ENCODE measurements around the gene SEMG1. TPM values are rescaled to one million over a fixed set of nuclear protein-coding genes. Genes with fewer than 3 reads are reported as not detected.

Gene SEMG1
- not detected in 2 replicates for total RNA-seq

DNA sequence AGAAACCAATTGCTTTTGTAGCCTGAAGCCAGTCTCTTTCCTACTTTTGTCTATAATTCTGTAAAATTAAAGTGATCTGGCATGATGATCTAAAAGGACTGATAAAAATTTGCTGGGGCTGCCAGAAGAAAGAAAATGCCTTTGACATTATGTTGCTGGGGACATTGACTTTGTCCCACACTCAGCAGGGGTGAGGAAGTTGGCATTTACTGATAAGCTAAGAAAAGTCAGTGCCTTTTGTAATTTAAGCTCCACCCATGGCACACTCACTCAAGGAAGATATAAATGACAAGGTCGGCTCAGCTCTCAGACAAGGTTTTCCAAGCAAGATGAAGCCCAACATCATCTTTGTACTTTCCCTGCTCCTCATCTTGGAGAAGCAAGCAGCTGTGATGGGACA lies at the start of gene SEMG1:
TSS of gene SEMG1 (plus strand) at position 309 of the 400 bp plus-strand sequence. CDS start at position 330, 21 bp downstream.
- peak; percentile 23 for FAIRE-seq
- no peak for DNase-seq (ENCODE audit: low read depth)
- Histone ChIP-seq H3K36me3 (ENCODE audit: control insufficient read depth, insufficient read depth, low read length) (no peaks in the 10 kb centered on the region), H3K27me3 (ENCODE audit: control insufficient read depth, insufficient read depth, low read length) (peaks cover 13% of the 10 kb centered on the region), H3K4me3 (ENCODE audit: low read depth, low read length) (no peak within 1 kb of the TSS)
- TF ChIP-seq, protein P1, sequence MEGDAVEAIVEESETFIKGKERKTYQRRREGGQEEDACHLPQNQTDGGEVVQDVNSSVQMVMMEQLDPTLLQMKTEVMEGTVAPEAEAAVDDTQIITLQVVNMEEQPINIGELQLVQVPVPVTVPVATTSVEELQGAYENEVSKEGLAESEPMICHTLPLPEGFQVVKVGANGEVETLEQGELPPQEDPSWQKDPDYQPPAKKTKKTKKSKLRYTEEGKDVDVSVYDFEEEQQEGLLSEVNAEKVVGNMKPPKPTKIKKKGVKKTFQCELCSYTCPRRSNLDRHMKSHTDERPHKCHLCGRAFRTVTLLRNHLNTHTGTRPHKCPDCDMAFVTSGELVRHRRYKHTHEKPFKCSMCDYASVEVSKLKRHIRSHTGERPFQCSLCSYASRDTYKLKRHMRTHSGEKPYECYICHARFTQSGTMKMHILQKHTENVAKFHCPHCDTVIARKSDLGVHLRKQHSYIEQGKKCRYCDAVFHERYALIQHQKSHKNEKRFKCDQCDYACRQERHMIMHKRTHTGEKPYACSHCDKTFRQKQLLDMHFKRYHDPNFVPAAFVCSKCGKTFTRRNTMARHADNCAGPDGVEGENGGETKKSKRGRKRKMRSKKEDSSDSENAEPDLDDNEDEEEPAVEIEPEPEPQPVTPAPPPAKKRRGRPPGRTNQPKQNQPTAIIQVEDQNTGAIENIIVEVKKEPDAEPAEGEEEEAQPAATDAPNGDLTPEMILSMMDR (IDR thresholded peaks at IDR 0.05; ENCODE audit: insufficient read depth, low read length, severe bottlenecking) = no peak

DNA sequence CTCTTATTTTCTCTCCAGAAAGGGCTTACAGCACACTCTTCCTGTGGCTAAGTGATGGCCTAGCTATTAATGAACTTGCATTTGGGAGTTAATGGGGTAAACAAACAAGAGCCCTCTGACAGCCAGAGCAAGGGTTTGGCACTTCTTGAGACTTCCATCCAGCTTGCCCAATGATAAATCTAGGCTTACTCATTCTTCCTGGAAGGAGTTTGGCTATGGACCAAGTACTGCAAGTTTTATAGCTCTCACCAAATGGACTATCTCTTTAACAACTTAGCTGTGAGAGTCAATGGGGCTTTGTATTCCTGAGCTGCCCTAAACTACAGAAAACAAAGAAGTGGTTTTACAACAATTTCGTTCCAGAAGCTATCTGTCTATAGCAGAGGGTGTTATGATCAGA lies 48.9 kb upstream of the SEMG1 start:
- Histone ChIP-seq H3K4me3 (ENCODE audit: low read depth, low read length) (no peak overlapping the region), H3K27me3 (ENCODE audit: control insufficient read depth, insufficient read depth, low read length) (peaks cover 10% of the 10 kb centered on the region), H3K36me3 (ENCODE audit: control insufficient read depth, insufficient read depth, low read length) (no peaks in the 10 kb centered on the region)
- TF ChIP-seq, protein P1 (IDR thresholded peaks at IDR 0.05; ENCODE audit: insufficient read depth, low read length, severe bottlenecking) = no peak
- DNase-seq (ENCODE audit: low read depth) (peak; percentile 83), FAIRE-seq (no peak)

DNA sequence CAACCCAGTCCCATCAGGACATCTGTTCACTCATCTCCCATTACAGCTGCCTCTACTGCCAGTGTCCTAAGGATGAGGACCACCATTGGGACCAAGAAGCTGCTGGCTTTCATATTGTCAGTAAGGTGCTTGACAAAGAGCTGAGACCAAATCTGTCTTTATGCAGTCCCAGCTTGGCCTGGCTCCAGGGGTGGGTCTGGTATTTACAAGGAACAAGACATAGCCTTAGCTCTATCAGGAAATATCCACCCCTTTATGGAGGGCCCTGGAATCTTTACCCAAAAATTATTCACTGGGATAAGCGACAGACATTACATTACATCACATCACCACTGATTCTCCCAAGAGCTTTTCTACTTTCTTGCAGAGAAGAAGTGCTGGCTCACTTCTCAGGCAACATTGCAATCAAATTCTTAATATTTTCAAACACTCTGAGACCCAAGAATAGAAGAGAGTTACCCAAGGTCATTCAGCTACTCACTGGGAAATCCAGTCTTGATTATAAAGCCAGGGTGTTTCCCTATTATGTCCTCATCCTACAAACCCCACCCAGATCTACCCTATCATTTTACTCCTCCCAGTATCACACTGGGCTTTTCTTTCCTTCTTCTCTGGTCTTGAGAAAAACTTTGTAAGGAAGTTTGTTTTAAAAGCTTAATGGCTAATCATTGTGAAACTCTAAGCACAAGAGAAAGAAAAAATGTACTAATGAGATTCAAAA lies 43.6 kb upstream of the SEMG1 start:
- no peaks in the 10 kb centered on the region for H3K36me3 ChIP-seq (ENCODE audit: control insufficient read depth, insufficient read depth, low read length)
- no peak for DNase-seq (ENCODE audit: low read depth)
- TF ChIP-seq, protein P1 (IDR thresholded peaks at IDR 0.05; ENCODE audit: insufficient read depth, low read length, severe bottlenecking) = no peak
- FAIRE-seq = no peak
- peaks cover 10% of the 10 kb centered on the region for H3K27me3 ChIP-seq (ENCODE audit: control insufficient read depth, insufficient read depth, low read length)
- no peak overlapping the region for H3K4me3 ChIP-seq (ENCODE audit: low read depth, low read length)

GRCh38 chr20:45164906-45165305 lies 41.9 kb upstream of the SEMG1 start:
- Histone ChIP-seq H3K4me3 (ENCODE audit: low read depth, low read length) (no peak overlapping the region), H3K27me3 (ENCODE audit: control insufficient read depth, insufficient read depth, low read length) (peaks cover 9% of the 10 kb centered on the region), H3K36me3 (ENCODE audit: control insufficient read depth, insufficient read depth, low read length) (no peaks in the 10 kb centered on the region)
- no peak for FAIRE-seq
- TF ChIP-seq, protein P1 (IDR thresholded peaks at IDR 0.05; ENCODE audit: insufficient read depth, low read length, severe bottlenecking) = no peak
- DNase-seq (ENCODE audit: low read depth) = no peak

- Histone ChIP-seq H3K27me3 (ENCODE audit: control insufficient read depth, insufficient read depth, low read length) (peaks cover 12% of the 10 kb centered on the region), H3K4me3 (ENCODE audit: low read depth, low read length) (no peak overlapping the region), H3K36me3 (ENCODE audit: control insufficient read depth, insufficient read depth, low read length) (no peaks in the 10 kb centered on the region)
- DNase-seq (ENCODE audit: low read depth) (peak; percentile 75), FAIRE-seq (no peak)
- TF ChIP-seq, protein P1 (IDR thresholded peaks at IDR 0.05; ENCODE audit: insufficient read depth, low read length, severe bottlenecking) = no peak
Observed at GRCh38 chr20:45173522-45173921, 33.3 kb upstream of the SEMG1 start.
